Measurements from ENCODE around the gene PLEKHM3. TPM values are rescaled to one million over a fixed set of nuclear protein-coding genes. Genes with fewer than 3 reads are reported as not detected.

The PLEKHM3 gene
- total and polyA plus RNA-seq, 2 of the 13 experiments (the other 11 are each of a cell fraction or from before 2014, with no cell fraction given): 4.5 to 4.7 TPM

- TF ChIP-seq SOX13 (IDR thresholded peaks at IDR 0.05): peak; percentile 21; the same call in 1 of the 2 replicates
- peak in 1 of 2 experiments; percentile 86; a peak in 2 of 4 replicates for TF ChIP-seq SOX13 (CRISPR knock-in tag; conservative IDR thresholded peaks at IDR 0.05 in 1 of 2, IDR thresholded peaks at IDR 0.05 in 1 of 2)
- TF ChIP-seq RARA (CRISPR knock-in tag; IDR thresholded peaks at IDR 0.05): peak; percentile 75
- TF ChIP-seq ASH2L (IDR thresholded peaks at IDR 0.05; ENCODE audit: insufficient read length, low read depth, low read length): peak; percentile 55
- TF ChIP-seq ZNF124 (CRISPR knock-in tag; IDR thresholded peaks at IDR 0.05): peak; percentile 81
- no peak for TF ChIP-seq ZSCAN25 (CRISPR knock-in tag; IDR thresholded peaks at IDR 0.05)
- TF ChIP-seq SMAD1 (CRISPR knock-in tag; IDR thresholded peaks at IDR 0.05; ENCODE audit: borderline replicate concordance, low read depth): no peak
- TF ChIP-seq ZNF749 (CRISPR knock-in tag; IDR thresholded peaks at IDR 0.05; ENCODE audit: borderline replicate concordance): no peak
- no peak; the same call in 1 of the 2 replicates for TF ChIP-seq ZNF687 (CRISPR knock-in tag; IDR thresholded peaks at IDR 0.05)
- TF ChIP-seq ZNF614 (CRISPR knock-in tag; IDR thresholded peaks at IDR 0.05; ENCODE audit: borderline replicate concordance): 0 out of 2 replicates have a peak, but pooled peaks have one; percentile 81
- no peak for TF ChIP-seq MTF2 (CRISPR knock-in tag; IDR thresholded peaks at IDR 0.05; ENCODE audit: borderline replicate concordance)
- TF ChIP-seq ZNF12 (CRISPR knock-in tag; IDR thresholded peaks at IDR 0.05): peak; percentile 69
- peak; percentile 67; the same call in 1 of the 2 replicates for TF ChIP-seq PHF21A (CRISPR knock-in tag; IDR thresholded peaks at IDR 0.05)
- no peak for TF ChIP-seq NFATC3 (CRISPR knock-in tag; IDR thresholded peaks at IDR 0.05)
- TF ChIP-seq ZNF101 (CRISPR knock-in tag; IDR thresholded peaks at IDR 0.05; ENCODE audit: borderline replicate concordance, low read depth): no peak
- TF ChIP-seq DRAP1 (CRISPR knock-in tag; IDR thresholded peaks at IDR 0.05): no peak; the same call in 1 of the 2 replicates
- no peak for TF ChIP-seq CERS6 (CRISPR knock-in tag; IDR thresholded peaks at IDR 0.05)
- TF ChIP-seq HOXA5 (CRISPR knock-in tag; IDR thresholded peaks at IDR 0.05): peak; percentile 25; the same call in 1 of the 2 replicates
- no peak for TF ChIP-seq TBL1XR1 (IDR thresholded peaks at IDR 0.05; ENCODE audit: borderline replicate concordance, low read length, partially characterized antibody)
- no peak for TF ChIP-seq ZBTB38 (CRISPR knock-in tag; IDR thresholded peaks at IDR 0.05)
- TF ChIP-seq E2F1 (CRISPR knock-in tag; IDR thresholded peaks at IDR 0.05): peak; percentile 44; the same call in 1 of the 2 replicates
- TF ChIP-seq CEBPG (CRISPR knock-in tag; IDR thresholded peaks at IDR 0.05): peak; percentile 91
- TF ChIP-seq NR3C1 (CRISPR knock-in tag; IDR thresholded peaks at IDR 0.05): no peak
- peak; percentile 25; the same call in 1 of the 2 replicates for TF ChIP-seq ZNF709 (CRISPR knock-in tag; IDR thresholded peaks at IDR 0.05)
Measured at GRCh38 chr2:207926133-207926988, 99.0 kb downstream of the PLEKHM3 start (continued).

Measured in HepG2 (cell line).